ENCODE data around the gene KIR3DL2.
"Not testable (repeated sequence)": the region's sequence is repeated elsewhere in the genome, so short reads cannot be mapped to it uniquely, and the experiment has no call there.

The KIR3DL2 gene

DNA sequence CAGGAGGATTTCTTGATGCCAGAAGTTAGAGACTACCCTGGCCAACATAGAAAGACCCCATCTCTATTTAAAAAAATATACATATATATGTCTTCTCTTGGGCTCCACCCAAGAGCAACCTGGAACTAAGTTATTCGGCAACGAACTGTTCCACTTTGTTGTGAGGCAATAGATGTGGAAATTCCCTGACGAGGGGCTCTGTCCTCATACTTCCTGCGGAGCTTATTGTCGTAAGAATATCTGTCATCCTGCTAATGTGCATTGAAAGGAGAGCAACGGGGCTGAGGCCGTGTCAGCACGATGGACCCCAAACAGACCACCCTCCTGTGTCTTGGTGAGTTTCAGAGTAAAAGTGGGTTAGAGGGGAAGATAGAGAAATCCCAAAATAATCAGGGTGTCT, 23.7 kb downstream of the KIR3DL2 start, which contains the start of gene FCAR:
Gene FCAR, plus strand, starts transcription at position 246 of the 400 bp plus-strand sequence. Its CDS starts 55 bp downstream, at position 301.
- DNase-seq, result no peak

GRCh38 chr19:54875506-54875905, 25.3 kb downstream of the KIR3DL2 start:
- no peak for DNase-seq

- no peak for DNase-seq
Measured at GRCh38 chr19:54877471-54877870, 27.2 kb downstream of the KIR3DL2 start.

DNA sequence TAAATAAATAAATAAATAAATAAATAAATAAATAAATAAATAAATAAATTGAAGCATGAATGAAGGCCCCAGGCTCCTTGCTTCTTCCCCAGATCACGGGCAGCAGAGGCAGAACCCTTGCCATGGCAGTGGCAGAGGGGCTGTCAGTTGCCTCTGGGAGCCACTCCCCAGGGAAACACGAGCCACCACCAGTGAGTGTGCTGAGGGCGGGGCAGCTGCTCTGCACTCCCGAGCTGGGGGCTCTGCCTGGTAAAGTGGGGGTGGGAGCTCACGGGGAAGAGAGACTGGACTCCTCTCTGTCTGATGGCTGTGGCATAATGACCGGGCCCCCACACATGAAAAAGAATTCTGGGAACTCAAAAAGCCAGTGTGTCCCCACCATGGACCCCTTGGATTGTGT, 31.6 kb downstream of the KIR3DL2 start:
- DNase-seq, result no peak

DNA sequence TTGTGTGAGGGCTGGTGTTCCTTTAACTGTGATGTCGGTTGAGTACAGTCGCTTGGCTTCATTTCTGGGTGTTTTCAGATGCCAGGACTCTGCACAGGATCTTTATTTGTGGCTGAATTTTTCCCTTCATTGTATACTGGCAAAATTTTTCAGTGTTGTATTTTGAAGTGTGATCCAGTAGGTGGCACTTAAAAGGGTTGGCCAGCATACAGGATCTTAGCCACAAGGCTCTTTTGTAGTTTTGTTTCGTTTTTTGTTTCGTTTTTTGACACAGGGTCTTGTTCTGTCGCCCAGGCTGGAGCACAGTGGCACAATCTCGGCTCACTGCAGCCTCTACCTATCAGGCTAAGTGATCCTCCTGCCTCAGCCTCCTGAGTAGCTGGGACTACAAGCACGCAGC, 32.5 kb downstream of the KIR3DL2 start:
- DNase-seq, result no peak

GRCh38 chr19:54883228-54883627, 33.0 kb downstream of the KIR3DL2 start:
- no peak for DNase-seq

DNA sequence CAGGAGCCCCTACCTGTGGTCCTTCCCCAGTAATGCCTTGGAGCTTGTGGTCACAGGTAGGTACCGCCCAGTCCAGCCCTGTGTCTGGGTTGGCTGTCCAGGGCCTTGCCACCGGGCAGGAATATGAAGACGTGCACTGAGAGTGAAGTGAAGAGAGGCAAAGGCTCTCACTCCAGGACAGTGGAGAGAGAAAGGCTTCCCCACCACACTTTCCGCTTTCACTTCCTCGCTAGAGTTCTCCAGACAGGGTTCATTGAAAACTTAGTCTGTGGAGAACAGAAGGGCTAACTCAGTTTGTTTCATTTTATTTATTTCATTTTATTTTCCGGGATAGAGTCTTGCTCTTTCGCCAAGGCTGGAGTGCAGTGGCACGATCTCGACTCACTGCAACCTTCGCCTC, 38.0 kb downstream of the KIR3DL2 start:
- no peak for DNase-seq

GRCh38 chr19:54889566-54889965, 39.3 kb downstream of the KIR3DL2 start:
- DNase-seq, result no peak

- no peak for DNase-seq
Measured at GRCh38 chr19:54893406-54893805, 43.2 kb downstream of the KIR3DL2 start.

GRCh38 chr19:54894106-54894505, 43.9 kb downstream of the KIR3DL2 start:
- DNase-seq, result not testable (repeated sequence)

- no peak for DNase-seq
Measured at GRCh38 chr19:54896036-54896435, 45.8 kb downstream of the KIR3DL2 start.

GRCh38 chr19:54898685-54899084, 48.4 kb downstream of the KIR3DL2 start:
- DNase-seq, result not testable (repeated sequence)

DNA sequence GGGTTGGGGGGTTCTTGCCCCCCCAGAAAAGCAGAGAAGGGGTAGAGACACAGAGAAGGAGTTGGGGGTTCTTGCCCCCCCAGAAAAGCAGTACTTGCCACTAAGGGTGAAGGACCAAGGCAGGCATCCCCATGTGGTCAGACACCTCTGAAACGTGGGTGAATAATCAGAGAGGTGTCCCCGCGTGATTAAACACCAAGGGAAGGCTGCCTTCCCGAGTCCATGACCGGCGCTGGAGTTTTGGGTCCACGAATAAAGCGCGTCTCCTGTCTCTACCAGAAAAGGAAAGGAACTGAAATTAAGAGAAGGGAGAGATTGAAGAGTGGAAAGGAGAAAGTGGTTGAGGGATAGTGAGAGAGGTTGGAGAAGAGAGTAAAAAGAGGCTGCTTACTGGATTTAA, 49.4 kb downstream of the KIR3DL2 start:
- not testable (repeated sequence) for DNase-seq

- DNase-seq, result not testable (repeated sequence)
Measured at GRCh38 chr19:54901153-54901552, 50.9 kb downstream of the KIR3DL2 start.

- no peak for DNase-seq
Measured at GRCh38 chr19:54902061-54902460, 51.8 kb downstream of the KIR3DL2 start.

GRCh38 chr19:54903303-54903702, 53.1 kb downstream of the KIR3DL2 start:
- no peak for DNase-seq

DNA sequence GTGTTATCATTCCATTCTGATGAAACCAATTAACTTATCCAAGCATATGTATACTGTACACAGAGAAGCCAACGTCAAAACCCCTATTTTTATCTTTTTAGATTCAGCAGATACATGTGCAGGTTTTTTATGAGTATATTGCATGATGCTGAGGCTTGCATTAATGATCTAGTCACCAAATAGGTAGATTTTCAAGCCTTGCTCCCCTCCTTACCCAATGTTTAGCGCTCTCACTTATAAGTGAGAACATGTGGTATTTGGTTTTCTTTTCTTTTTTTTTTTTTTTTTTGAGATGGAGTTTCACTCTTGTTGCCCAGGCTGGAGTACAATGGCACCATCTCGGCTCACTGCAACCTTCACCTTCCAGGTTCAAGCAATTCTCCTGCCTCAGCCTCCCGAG, 54.0 kb downstream of the KIR3DL2 start:
- not testable (repeated sequence) for DNase-seq

- no peak for DNase-seq
Measured at GRCh38 chr19:54905421-54905802, 55.2 kb downstream of the KIR3DL2 start.

- no peak for DNase-seq
Measured at GRCh38 chr19:54905803-54906511, 55.7 kb downstream of the KIR3DL2 start, which contains the start of gene NCR1. TSS of gene NCR1 (plus strand) at chr19:54906148. CDS start at chr19:54906188, 40 bp downstream.

DNA sequence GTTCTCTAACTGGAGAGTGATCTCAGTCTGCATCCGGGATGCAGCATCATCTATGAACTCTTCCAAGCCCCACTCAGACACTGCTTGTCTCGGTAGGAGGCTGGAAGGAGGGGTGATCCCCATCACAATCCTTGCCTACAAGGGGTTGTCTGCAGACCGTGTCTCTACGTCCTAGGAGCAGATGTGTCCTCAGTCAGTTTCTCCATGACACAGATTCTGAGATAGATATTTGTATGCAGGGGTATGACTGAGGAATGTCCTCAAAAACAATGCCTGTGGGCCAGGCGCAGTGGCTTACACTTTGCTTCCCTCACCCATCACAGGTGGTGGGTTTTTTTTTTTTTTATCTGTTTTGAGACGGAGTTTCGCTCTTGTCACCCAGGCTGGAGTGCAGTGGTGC, 56.6 kb downstream of the KIR3DL2 start:
- no peak for DNase-seq

DNA sequence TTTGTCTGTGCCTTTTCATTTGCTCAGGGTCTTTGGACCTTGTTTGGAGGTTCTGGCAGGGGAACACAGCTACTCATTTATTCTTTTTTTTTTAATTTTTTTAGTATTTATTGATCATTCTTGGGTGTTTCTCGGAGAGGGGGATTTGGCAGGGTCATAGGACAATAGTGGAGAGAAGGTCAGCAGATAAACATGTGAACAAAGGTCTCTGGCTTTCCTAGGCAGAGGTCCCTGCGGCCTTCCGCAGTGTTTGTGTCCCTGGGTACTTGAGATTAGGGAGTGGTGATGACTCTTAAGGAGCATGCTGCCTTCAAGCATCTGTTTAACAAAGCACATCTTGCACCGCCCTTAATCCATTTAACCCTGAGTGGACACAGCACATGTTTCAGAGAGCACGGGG, 57.7 kb downstream of the KIR3DL2 start:
- DNase-seq, result not testable (repeated sequence)
